Astrocyte (in vitro differentiated cells and primary cell): Measurements from ENCODE around the gene RHBDD2.

Source experiments
- EZH2 ChIP-seq: IDR thresholded peaks from 2 replicates; pipeline ENCODE4 v1.6.1; 2012; ENCODE audit warnings: mild to moderate bottlenecking, low read length, inconsistent platforms; ENCODE audit not compliant: insufficient read depth
- TF ChIP-seq, protein P1 (sequence below): IDR thresholded peaks from 2 replicates; pipeline ENCODE4 v1.5.1; 2011; ENCODE audit warnings: low read depth, mild to moderate bottlenecking, inconsistent platforms, low read length, moderate library complexity; ENCODE audit not compliant: insufficient read depth

- TF ChIP-seq EZH2 = no peak
- TF ChIP-seq, protein P1, sequence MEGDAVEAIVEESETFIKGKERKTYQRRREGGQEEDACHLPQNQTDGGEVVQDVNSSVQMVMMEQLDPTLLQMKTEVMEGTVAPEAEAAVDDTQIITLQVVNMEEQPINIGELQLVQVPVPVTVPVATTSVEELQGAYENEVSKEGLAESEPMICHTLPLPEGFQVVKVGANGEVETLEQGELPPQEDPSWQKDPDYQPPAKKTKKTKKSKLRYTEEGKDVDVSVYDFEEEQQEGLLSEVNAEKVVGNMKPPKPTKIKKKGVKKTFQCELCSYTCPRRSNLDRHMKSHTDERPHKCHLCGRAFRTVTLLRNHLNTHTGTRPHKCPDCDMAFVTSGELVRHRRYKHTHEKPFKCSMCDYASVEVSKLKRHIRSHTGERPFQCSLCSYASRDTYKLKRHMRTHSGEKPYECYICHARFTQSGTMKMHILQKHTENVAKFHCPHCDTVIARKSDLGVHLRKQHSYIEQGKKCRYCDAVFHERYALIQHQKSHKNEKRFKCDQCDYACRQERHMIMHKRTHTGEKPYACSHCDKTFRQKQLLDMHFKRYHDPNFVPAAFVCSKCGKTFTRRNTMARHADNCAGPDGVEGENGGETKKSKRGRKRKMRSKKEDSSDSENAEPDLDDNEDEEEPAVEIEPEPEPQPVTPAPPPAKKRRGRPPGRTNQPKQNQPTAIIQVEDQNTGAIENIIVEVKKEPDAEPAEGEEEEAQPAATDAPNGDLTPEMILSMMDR = no peak
These were observed 2.5 kb upstream of the RHBDD2 start for GRCh38 chr7:75876126-75876881.
